SH-SY5Y (cell line): ENCODE results near the gene VTA1.

Experiments
- GATA2 ChIP-seq: IDR thresholded peaks from 2 replicates; pipeline ENCODE4 v1.6.1; 2011; ENCODE audit warnings: mild to moderate bottlenecking, low read depth, low read length
- GATA3 ChIP-seq: IDR thresholded peaks from 2 replicates; pipeline ENCODE4 v1.6.1; 2011; ENCODE audit warnings: low read depth, mild to moderate bottlenecking, low read length, moderate library complexity

- TF ChIP-seq GATA2: no peak
- TF ChIP-seq GATA3: no peak
Measured at GRCh38 chr6:142260748-142261147, 113.7 kb downstream of the VTA1 start.
